HCEC 1CT (cell line): Measurements from ENCODE around the gene SYTL2.

Experiments
- DNase-seq: peaks from one replicate; pipeline ENCODE4 v3.0.0-alpha.2; 2017

The SYTL2 gene

GRCh38 chr11:85726381-85726780 lies 84.6 kb downstream of the SYTL2 start:
- DNase-seq = no peak

DNA sequence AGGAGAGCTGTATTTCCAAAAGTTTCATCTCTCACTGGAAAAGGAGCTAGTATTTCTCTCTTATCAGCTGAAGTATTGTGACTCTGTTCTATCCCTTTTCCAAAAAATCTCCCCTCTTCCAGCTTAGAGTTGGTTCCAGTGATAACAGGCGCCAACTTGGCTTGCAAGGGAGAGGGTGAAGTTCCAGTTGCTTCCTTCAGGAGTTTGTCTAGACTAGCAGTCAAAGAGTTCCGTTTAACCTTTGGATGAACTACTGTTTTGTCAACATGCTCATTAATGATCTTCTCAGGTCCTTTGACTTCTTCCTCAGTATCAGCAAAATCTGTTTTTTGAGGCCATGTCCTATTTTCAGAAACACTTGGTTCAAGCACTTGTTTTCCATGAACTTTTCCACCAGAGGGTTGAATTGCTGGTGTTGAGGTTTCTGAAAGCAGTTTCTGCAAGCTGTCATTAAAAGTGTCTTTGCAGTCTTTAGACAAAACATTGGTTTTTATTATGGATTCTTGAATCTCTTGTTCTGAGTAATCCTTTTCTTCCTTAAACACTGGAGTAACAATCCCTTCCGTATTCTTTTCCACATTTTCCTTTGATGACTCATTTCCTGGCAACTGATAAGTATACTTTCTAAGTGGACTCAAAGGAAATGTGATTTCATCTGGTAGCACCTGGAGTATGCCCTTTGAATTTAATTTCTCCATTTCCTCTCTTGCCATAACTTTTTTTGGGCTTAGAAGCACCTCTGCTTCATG lies 85.3 kb downstream of the SYTL2 start:
- peak; percentile 94 for DNase-seq

GRCh38 chr11:85724748-85725465 lies 86.0 kb downstream of the SYTL2 start:
- DNase-seq = no peak

DNA sequence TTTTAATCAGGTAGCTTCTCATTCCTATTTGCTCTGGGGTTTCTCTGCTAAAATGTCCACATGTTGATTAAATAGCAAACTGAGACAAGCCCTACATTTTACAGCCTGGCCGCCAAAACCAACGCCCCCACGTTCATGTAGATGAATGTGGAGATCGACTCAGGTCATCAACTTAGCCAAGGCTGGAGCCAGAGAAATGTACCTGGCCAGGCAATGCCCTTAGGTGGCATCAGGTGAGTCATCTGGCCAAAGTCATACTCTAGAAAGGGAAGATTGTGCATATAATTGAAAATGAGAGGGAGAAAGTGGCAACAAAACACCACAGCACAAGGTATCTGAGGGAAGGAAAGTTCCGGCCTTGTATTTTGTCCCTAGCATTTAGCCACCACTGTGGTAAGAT lies 87.9 kb downstream of the SYTL2 start:
- DNase-seq = no peak

- DNase-seq = no peak
Measured at GRCh38 chr11:85721191-85721590, 89.8 kb downstream of the SYTL2 start.

DNA sequence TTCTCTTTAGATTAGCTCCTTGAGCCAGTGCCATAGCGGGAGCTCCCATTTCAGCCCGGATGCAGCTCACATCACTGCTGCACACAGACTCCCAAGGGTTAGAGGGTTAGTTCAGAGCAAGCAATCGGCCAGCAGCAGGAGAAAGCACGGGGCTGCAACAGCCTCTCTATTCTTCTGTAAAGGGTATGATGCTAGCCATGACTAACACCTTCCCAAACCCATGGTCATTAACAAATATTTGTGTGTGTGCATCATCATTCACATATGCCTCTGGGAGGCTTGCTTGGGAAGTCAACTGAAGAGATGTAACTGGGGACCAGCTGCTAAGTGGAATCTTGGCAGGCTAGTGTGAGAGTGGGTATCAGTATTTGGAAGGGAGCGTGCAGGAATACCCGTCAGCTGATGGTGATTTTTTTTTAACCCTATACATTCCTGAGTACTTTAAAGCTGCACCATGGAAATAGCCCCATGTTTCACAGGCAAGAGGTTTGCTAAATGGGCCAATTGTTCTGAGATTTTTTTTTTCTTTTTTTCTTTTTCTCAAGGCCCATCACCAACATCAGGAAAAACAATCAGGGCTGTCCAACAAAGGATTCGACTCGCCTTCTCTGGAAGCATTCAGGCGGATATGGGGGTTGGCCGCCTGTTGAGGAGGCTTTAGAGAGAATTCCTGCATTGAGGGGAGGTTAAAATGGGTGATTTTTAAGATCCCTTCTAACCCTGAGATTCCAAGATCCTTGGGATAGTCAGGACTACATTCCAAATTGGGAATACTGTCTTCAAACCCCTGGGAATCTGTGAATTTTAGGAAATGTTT lies 91.7 kb downstream of the SYTL2 start:
- peak; percentile 99 for DNase-seq

DNA sequence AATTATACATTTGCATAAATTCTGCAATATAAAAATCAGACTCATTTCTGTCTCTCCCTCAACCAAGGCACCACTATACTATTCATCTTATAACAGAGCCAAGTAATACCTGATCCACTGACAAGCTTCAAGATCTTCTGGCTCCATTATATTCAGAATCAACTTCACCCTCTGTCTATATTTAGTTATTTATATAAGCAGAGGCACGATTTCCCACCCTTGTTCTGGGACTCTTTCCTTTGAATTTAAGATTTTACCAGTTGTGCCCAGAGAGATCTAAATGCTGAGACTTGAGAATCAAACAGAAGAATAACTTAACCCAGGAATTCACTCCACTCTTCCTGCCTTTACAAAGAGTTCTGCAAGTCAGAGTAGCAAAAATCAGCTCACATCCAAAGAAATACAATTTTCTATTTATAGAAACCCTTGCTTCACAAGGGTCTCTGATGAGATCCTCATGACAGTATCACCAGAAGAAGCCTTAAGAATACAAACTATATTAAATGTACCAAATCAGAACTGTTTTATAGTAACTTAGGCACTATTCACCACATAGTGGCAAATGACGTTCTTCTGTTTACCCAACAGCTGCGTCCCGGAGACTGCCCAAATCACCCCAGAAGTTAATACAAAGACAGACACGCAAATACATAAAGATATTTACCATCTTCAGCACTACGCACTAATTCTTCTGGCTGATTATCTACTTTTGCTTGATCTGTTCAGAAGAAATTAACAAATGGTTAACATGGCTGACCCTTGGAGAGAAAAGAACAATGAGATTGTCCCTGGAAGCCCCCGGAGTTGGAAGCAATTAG lies 92.6 kb downstream of the SYTL2 start:
- peak; percentile 10 for DNase-seq

DNA sequence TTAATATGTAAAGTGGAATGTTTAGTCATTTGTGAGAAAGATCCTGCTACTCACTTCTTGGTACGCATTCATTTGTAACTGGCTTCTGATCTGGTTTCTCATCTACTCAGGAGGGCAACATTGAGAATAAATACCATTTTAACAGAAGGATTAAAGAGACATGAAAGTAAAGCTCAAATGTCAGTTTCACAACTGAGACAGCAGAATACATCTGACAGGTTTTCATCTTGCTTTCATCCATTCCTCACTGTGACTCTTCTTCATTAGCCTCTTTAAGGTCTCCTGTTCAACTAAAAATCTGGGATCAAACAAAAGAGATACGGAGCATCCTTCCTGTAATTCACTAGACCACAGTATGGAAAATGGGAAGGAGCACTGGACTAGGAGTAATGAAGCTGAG lies 93.5 kb downstream of the SYTL2 start:
- DNase-seq = no peak

DNA sequence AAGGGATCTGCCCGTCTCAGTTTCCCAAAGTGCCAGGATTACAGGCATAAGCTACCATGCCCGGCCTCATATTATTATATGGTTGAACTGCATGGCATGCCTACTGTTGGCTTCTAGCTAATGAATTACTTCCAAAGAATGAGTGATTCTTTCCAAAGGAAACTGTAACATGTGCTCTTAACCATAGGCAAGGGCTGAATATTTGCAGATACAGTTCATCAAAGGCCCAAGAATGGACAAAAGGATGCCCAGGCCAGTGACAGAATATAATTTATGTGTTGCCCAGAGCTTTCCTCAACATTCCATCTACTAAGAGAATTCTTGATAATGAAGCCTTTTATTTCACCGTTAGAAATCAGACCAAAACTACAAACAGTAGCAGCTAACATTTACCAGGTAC lies 98.0 kb downstream of the SYTL2 start:
- DNase-seq = no peak

DNA sequence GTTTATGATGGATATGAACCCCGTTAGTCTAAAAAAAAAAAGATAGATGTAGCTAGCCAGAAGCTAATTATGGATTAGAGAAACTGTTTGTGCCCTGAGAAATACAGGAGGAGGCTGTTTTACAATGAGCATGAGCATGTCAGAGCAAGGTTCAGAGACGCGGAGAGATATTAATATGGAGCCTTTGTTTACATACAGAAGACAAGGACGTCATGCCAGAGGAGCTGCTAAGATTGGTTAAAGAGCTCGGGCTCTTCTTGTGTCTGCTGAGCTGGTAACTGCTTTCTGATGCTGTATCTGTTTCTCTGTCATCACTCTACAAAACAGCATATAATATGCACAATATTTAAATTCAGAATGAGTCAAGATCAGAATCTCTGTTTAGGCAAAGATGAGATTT lies 100.0 kb downstream of the SYTL2 start:
- no peak for DNase-seq

GRCh38 chr11:85709941-85710702 lies 100.8 kb downstream of the SYTL2 start:
- no peak for DNase-seq

DNA sequence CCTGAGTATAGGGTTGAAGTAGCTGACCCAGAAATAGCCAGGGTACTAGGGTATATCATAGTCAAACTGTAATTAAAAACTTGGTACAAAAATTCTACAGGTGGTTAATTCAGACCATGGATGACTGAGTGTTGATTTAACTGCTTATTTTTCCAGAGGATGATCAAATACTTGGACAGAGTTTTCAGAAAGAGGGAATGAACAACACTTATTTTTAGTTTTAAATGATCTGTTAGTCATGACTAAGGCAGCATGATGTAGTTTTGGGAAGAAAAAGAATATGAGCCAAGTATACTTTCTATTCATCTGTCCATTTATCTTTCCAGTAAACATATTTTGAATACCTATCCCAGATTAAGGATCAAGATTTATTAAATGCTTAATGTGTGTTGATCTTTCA lies 105.1 kb downstream of the SYTL2 start:
- peak; percentile 26 for DNase-seq

- DNase-seq = no peak
Measured at GRCh38 chr11:85704967-85705366, 106.0 kb downstream of the SYTL2 start.

DNA sequence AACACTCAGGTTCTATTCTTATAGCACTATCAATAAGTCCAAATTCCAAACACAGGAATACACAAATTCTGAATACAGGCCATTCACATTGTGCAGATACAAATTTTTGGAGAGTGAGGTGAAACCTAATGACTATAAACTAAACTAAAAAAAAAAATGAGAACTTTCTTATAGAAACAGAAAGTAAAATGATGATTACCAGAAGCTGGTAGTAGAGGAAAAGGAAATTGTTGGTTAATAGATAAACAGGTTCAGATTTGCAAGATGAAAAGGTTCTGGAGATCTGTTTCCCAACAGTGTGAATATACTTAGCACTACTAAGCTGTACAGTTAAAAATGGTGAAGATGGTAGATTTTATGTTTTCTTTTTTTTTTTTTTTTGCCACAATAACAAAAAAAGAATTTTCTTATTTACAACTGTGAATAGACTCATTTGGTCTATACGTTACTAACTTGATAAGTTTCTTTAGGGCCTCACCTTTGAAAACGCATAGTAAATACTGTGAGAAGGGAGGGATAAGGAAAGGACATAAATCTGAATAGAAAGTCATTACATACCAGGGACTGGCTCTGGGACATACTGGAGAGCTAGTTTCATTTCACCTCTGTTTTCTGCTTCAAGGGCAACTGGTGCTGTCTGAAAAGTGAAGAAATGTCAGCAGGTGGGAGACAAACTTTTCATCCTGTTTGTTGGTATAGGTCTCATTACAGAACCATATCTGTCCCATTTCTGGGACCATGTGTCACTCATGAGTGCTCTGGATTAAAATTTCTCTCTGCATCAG lies 110.8 kb downstream of the SYTL2 start:
- DNase-seq = no peak

- no peak for DNase-seq
Measured at GRCh38 chr11:85698195-85698594, 112.7 kb downstream of the SYTL2 start.

DNA sequence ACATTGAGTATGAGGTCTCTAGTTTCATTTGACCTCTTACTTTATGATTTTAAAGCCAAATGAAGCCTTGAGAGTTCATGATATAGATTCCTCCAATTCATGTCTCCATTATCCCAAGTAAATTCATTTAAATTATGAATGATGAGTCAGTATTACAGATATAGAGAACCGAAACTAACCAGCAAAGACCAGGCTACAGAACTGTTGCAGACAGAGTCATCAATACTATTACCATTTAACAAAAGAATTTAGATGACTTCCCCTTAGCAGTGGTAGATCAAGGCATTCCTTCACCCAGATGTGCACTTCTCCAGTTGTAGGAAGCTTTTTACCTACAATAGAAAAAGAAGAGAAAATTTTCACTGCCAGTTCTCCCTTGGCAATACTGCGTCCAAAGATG lies 113.2 kb downstream of the SYTL2 start:
- no peak for DNase-seq

- peak; percentile 29 for DNase-seq
Measured at GRCh38 chr11:85695546-85695945, 115.4 kb downstream of the SYTL2 start.

GRCh38 chr11:85694385-85694980 lies 116.5 kb downstream of the SYTL2 start:
- peak; percentile 68 for DNase-seq

DNA sequence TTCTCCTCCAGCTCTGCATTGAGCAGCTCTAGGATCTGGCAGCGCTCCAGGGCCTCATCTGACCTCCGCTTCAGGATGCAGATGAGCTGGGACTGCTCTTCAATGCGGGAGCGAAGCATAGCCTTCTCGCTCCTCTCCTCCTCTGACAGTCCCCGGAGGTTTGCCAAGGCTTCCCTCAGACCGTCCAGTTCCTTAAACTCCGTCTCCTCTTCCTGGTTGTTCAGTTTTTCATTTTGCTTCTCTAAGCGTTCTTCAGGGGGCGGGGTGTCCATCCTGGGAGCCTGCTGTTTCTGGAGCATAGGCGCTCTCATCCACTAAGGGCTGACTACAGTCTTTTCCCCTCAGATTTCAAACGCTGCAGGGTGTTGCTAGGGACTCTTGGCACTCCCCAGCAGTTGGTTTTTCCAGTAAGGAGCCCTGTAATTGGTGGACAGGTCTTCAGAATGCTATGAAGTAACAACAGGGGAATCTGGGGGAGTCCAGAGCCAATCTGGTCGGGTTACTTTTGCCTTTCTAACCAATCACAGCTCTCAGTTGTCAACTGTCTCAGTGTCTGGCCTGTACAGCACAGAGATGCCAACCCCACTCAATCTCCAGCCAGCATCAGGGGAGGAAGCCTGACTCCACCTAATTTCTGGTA lies 125.0 kb downstream of the SYTL2 start, which contains the start of gene CCDC89:
CCDC89 (minus strand) TSS at position 376 of the 640 bp plus-strand sequence; CDS start at position 311, 65 bp downstream.
- peak; percentile 99 for DNase-seq
